Activated naive CD8-positive, alpha-beta T cell treated with anti-CD3 and anti-CD28 coated beads for 36 hours (primary cell): ENCODE results near the gene MXD1. TPM values are rescaled to one million over a fixed set of nuclear protein-coding genes. Genes with fewer than 3 reads are reported as not detected.

Experiments used
- DNase-seq: peaks from one replicate; pipeline ENCODE4 v3.0.0; 2021
- H3K27ac Mint-ChIP-seq: one replicate; pipeline ENCODE4 v1.8.0; 2022; ENCODE audit warnings: mild to moderate bottlenecking, moderate library complexity, mixed read lengths
- H3K27me3 Mint-ChIP-seq: one replicate; pipeline ENCODE4 v1.8.0; 2022; ENCODE audit warnings: mild to moderate bottlenecking, mixed read lengths
- H3K36me3 Mint-ChIP-seq: one replicate; pipeline ENCODE4 v1.8.0; 2021; ENCODE audit warnings: mild to moderate bottlenecking, mixed read lengths
- H3K4me1 Mint-ChIP-seq: one replicate; pipeline ENCODE4 v1.8.0; 2021; ENCODE audit warnings: mixed read lengths
- H3K4me3 Mint-ChIP-seq: one replicate; pipeline ENCODE4 v1.8.0; 2022; ENCODE audit warnings: mild to moderate bottlenecking, moderate library complexity, mixed read lengths
- H3K9me3 Mint-ChIP-seq: one replicate; pipeline ENCODE4 v1.8.0; 2022; ENCODE audit warnings: mixed read lengths
- total RNA-seq, 2 experiments: library from RNA; stranded (reverse); gene quantifications; one replicate each; pipeline ENCODE4 v1.2.3, GENCODE V29; 2021

MXD1 gene
- total RNA-seq, 2 experiments from 2014 or later, result 5.0 to 6.3 TPM

GRCh38 chr2:69918401-69918800, 3.5 kb downstream of the MXD1 start:
- H3K4me3 Mint-ChIP-seq, result no peak overlapping the region
- H3K36me3 Mint-ChIP-seq, result peaks cover 11% of the 10 kb centered on the region
- DNase-seq, result no peak
- peaks cover 18% of the 10 kb centered on the region for H3K4me1 Mint-ChIP-seq
- H3K27me3 Mint-ChIP-seq, result no peaks in the 10 kb centered on the region
- H3K27ac Mint-ChIP-seq, result no peak overlapping the region
- H3K9me3 Mint-ChIP-seq, result no peaks in the 10 kb centered on the region

- Mint-ChIP-seq H3K9me3 (no peaks in the 10 kb centered on the region), H3K4me1 (peaks cover 15% of the 10 kb centered on the region), H3K4me3 (no peak overlapping the region), H3K27me3 (no peaks in the 10 kb centered on the region), H3K27ac (no peak overlapping the region), H3K36me3 (peaks cover 7% of the 10 kb centered on the region)
- no peak for DNase-seq
Measured at GRCh38 chr2:69923116-69923515, 8.2 kb downstream of the MXD1 start.

GRCh38 chr2:69926849-69927515, 12.1 kb downstream of the MXD1 start:
- H3K4me3 Mint-ChIP-seq, result no peak overlapping the region
- no peak for DNase-seq
- H3K4me1 Mint-ChIP-seq, result peaks cover 19% of the 10 kb centered on the region
- H3K27me3 Mint-ChIP-seq, result no peaks in the 10 kb centered on the region
- no peaks in the 10 kb centered on the region for H3K9me3 Mint-ChIP-seq
- H3K36me3 Mint-ChIP-seq, result no peaks in the 10 kb centered on the region
- no peak overlapping the region for H3K27ac Mint-ChIP-seq

- peaks cover 18% of the 10 kb centered on the region for H3K4me1 Mint-ChIP-seq
- no peak overlapping the region for H3K4me3 Mint-ChIP-seq
- peaks cover 3% of the 10 kb centered on the region for H3K36me3 Mint-ChIP-seq
- no peaks in the 10 kb centered on the region for H3K27me3 Mint-ChIP-seq
- H3K9me3 Mint-ChIP-seq, result no peaks in the 10 kb centered on the region
- no peak for DNase-seq
- H3K27ac Mint-ChIP-seq, result no peak overlapping the region
Measured at GRCh38 chr2:69931832-69932595, 17.1 kb downstream of the MXD1 start.

GRCh38 chr2:69932596-69932922, 17.6 kb downstream of the MXD1 start:
- no peak for DNase-seq
- Mint-ChIP-seq H3K4me3 (no peak overlapping the region), H3K27me3 (no peaks in the 10 kb centered on the region), H3K9me3 (no peaks in the 10 kb centered on the region), H3K27ac (no peak overlapping the region), H3K4me1 (peaks cover 18% of the 10 kb centered on the region), H3K36me3 (peaks cover 3% of the 10 kb centered on the region)

- Mint-ChIP-seq H3K27ac (no peak overlapping the region), H3K36me3 (peaks cover 3% of the 10 kb centered on the region), H3K9me3 (no peaks in the 10 kb centered on the region), H3K4me1 (peaks cover 18% of the 10 kb centered on the region), H3K4me3 (no peak overlapping the region), H3K27me3 (no peaks in the 10 kb centered on the region)
- no peak for DNase-seq
Measured at GRCh38 chr2:69933254-69933828, 18.4 kb downstream of the MXD1 start.

GRCh38 chr2:69933839-69934613, 19.1 kb downstream of the MXD1 start:
- no peaks in the 10 kb centered on the region for H3K27me3 Mint-ChIP-seq
- H3K36me3 Mint-ChIP-seq, result peaks cover 10% of the 10 kb centered on the region
- no peak for DNase-seq
- peak overlapping the region; percentile 4 for H3K27ac Mint-ChIP-seq
- H3K4me3 Mint-ChIP-seq, result no peak overlapping the region
- H3K4me1 Mint-ChIP-seq, result peaks cover 18% of the 10 kb centered on the region
- no peaks in the 10 kb centered on the region for H3K9me3 Mint-ChIP-seq

- Mint-ChIP-seq H3K4me1 (peaks cover 18% of the 10 kb centered on the region), H3K27ac (peak overlapping the region; percentile 4), H3K36me3 (peaks cover 11% of the 10 kb centered on the region), H3K9me3 (no peaks in the 10 kb centered on the region), H3K4me3 (no peak overlapping the region), H3K27me3 (no peaks in the 10 kb centered on the region)
- DNase-seq, result no peak
Measured at GRCh38 chr2:69934614-69934908, 19.7 kb downstream of the MXD1 start.

- no peaks in the 10 kb centered on the region for H3K27me3 Mint-ChIP-seq
- H3K9me3 Mint-ChIP-seq, result no peaks in the 10 kb centered on the region
- H3K36me3 Mint-ChIP-seq, result peaks cover 13% of the 10 kb centered on the region
- no peak overlapping the region for H3K27ac Mint-ChIP-seq
- peaks cover 18% of the 10 kb centered on the region for H3K4me1 Mint-ChIP-seq
- no peak for DNase-seq
- H3K4me3 Mint-ChIP-seq, result no peak overlapping the region
Measured at GRCh38 chr2:69935011-69935410, 20.1 kb downstream of the MXD1 start.

GRCh38 chr2:69936906-69937305, 22.0 kb downstream of the MXD1 start:
- Mint-ChIP-seq H3K4me1 (peaks cover 14% of the 10 kb centered on the region), H3K4me3 (no peak overlapping the region), H3K27me3 (no peaks in the 10 kb centered on the region), H3K9me3 (no peaks in the 10 kb centered on the region), H3K36me3 (peaks cover 13% of the 10 kb centered on the region), H3K27ac (peak overlapping the region; percentile 26)
- DNase-seq, result no peak

- no peak overlapping the region for H3K4me3 Mint-ChIP-seq
- H3K27ac Mint-ChIP-seq, result no peak overlapping the region
- peaks cover 11% of the 10 kb centered on the region for H3K4me1 Mint-ChIP-seq
- H3K9me3 Mint-ChIP-seq, result no peaks in the 10 kb centered on the region
- peaks cover 13% of the 10 kb centered on the region for H3K36me3 Mint-ChIP-seq
- H3K27me3 Mint-ChIP-seq, result no peaks in the 10 kb centered on the region
- DNase-seq, result no peak
Measured at GRCh38 chr2:69937968-69938367, 23.1 kb downstream of the MXD1 start.

- H3K27me3 Mint-ChIP-seq, result no peaks in the 10 kb centered on the region
- H3K4me3 Mint-ChIP-seq, result no peak overlapping the region
- H3K36me3 Mint-ChIP-seq, result peaks cover 13% of the 10 kb centered on the region
- no peak overlapping the region for H3K27ac Mint-ChIP-seq
- H3K9me3 Mint-ChIP-seq, result no peaks in the 10 kb centered on the region
- H3K4me1 Mint-ChIP-seq, result peaks cover 14% of the 10 kb centered on the region
- DNase-seq, result no peak
Measured at GRCh38 chr2:69939722-69940121, 24.8 kb downstream of the MXD1 start.

GRCh38 chr2:69940691-69941090, 25.8 kb downstream of the MXD1 start:
- Mint-ChIP-seq H3K27ac (no peak overlapping the region), H3K27me3 (no peaks in the 10 kb centered on the region), H3K9me3 (no peaks in the 10 kb centered on the region), H3K4me3 (no peak overlapping the region), H3K4me1 (peaks cover 21% of the 10 kb centered on the region), H3K36me3 (peaks cover 13% of the 10 kb centered on the region)
- DNase-seq, result no peak

GRCh38 chr2:69943000-69943842, 28.3 kb downstream of the MXD1 start:
- H3K27ac Mint-ChIP-seq, result no peak overlapping the region
- peaks cover 12% of the 10 kb centered on the region for H3K36me3 Mint-ChIP-seq
- no peak for DNase-seq
- no peaks in the 10 kb centered on the region for H3K27me3 Mint-ChIP-seq
- H3K9me3 Mint-ChIP-seq, result peaks cover 1% of the 10 kb centered on the region
- H3K4me3 Mint-ChIP-seq, result no peak overlapping the region
- H3K4me1 Mint-ChIP-seq, result peaks cover 42% of the 10 kb centered on the region
